GM12878 (cell line): ENCODE measurements around the gene PEX26. TPM values are rescaled to one million over a fixed set of nuclear protein-coding genes. Genes with fewer than 3 reads are reported as not detected.

Source experiments
- BCLAF1 ChIP-seq: fragments of 450-650 bp; IDR thresholded peaks from 2 replicates; pipeline ENCODE4 v1.6.1; 2017; ENCODE audit warnings: antibody characterized with exemption, mild to moderate bottlenecking, moderate library complexity
- BMI1 ChIP-seq: fragments of 450-650 bp; IDR thresholded peaks from 2 replicates; pipeline ENCODE4 v1.6.1; 2016; ENCODE audit warnings: mild to moderate bottlenecking, moderate library complexity, borderline replicate concordance
- CEBPZ ChIP-seq: fragments of 150-350 bp; IDR thresholded peaks from 2 replicates; pipeline ENCODE4 v1.6.1; 2016; ENCODE audit warnings: low read depth, low read length
- CTCF ChIP-seq, 3 experiments: IDR thresholded peaks in 2 of 3; conservative IDR thresholded peaks in 1 of 3; 2 replicates each; pipeline ENCODE4 v1.5.1; 2011; ENCODE audit warnings: low read depth in 3 of 3, low read length in 3 of 3, mild to moderate bottlenecking in 3 of 3, control low read depth in 2 of 3, moderate library complexity in 2 of 3, inconsistent platforms in 1 of 3, mixed read lengths in 1 of 3; ENCODE audit not compliant: control insufficient read depth in 2 of 3, insufficient read depth in 1 of 3; ENCODE audit errors: extremely low read depth in 1 of 3
- HDAC6 ChIP-seq: fragments of 200-600 bp; sonication (generic); IDR thresholded peaks from one replicate; pipeline ENCODE4 v1.8.0; 2017; ENCODE audit warnings: antibody characterized with exemption; ENCODE audit not compliant: unreplicated experiment
- JUND ChIP-seq: IDR thresholded peaks from 2 replicates; pipeline ENCODE4 v1.6.1; 2012; ENCODE audit warnings: low read depth, mild to moderate bottlenecking, low read length, improper control_type of control experiment, moderate library complexity
- PKNOX1 ChIP-seq: fragments of 450-650 bp; IDR thresholded peaks from 2 replicates; pipeline ENCODE4 v1.6.1; 2016; ENCODE audit warnings: mild to moderate bottlenecking
- YY1 ChIP-seq: IDR thresholded peaks from 2 replicates; pipeline ENCODE4 v1.6.1; 2011; ENCODE audit warnings: low read depth, mild to moderate bottlenecking, low read length
- ZBTB11 ChIP-seq: fragments of 450-650 bp; formaldehyde crosslinking; IDR thresholded peaks from 2 replicates; pipeline ENCODE4 v1.5.0; 2022; ENCODE audit warnings: mild to moderate bottlenecking, missing genetic modification characterization
- ZBTB4 ChIP-seq: fragments of 450-650 bp; formaldehyde crosslinking; IDR thresholded peaks from 2 replicates; pipeline ENCODE4 v1.4.0; 2022; ENCODE audit warnings: mild to moderate bottlenecking, moderate library complexity
- ZNF384 ChIP-seq: IDR thresholded peaks from 2 replicates; pipeline ENCODE4 v1.6.1; 2012; ENCODE audit warnings: low read depth, mild to moderate bottlenecking, low read length, improper control_type of control experiment, borderline replicate concordance
- polyA plus RNA-seq, 11 experiments: library from polyadenylated mRNA; depleted of rRNA in 4 of 11; unstranded in 6 of 11; stranded (reverse) in 5 of 11; fragments of >200 nt; fragmentation: Nextera tagmentation in 4 of 11; fragmentation: Illumina TruSeq in 1 of 11; extraction: Ambion mirVana in 4 of 11; extraction: Trizol in 1 of 11; gene quantifications; 1 replicate in 1 of 11; 2 replicates in 10 of 11; pipeline versions ENCODE4 v1.2.1 to v1.2.3, GENCODE V29; 2011 to 2016; ENCODE audit warnings: inconsistent platforms in 2 of 11, missing spikeins in 2 of 11, low read depth in 1 of 11
- total RNA-seq, 4 experiments: library from RNA; depleted of rRNA in 3 of 4; stranded (reverse); fragments of >200 nt in 3 of 4; fragmentation: Illumina TruSeq in 1 of 4; extraction: Trizol in 1 of 4; gene quantifications; 2 replicates each; pipeline versions ENCODE4 v1.2.1 to v1.2.3, GENCODE V29; 2013 to 2021

Gene PEX26
- total and polyA plus RNA-seq, 10 of the 15 experiments (the other 5 are each of a cell fraction or from before 2014, with no cell fraction given) = 0.79 to 50.8 (median 22.4) TPM

GRCh38 chr22:18057568-18058209, 20.1 kb upstream of the PEX26 start (continued):
- TF ChIP-seq HDAC6 = no peak
- TF ChIP-seq YY1 = no peak
- TF ChIP-seq ZBTB11 (CRISPR knock-in tag) = 0 out of 2 replicates have a peak, but pooled peaks have one; percentile 12
- no peak for TF ChIP-seq ZNF384
- no peak for TF ChIP-seq BMI1
- peak; percentile 89 for TF ChIP-seq JUND
- TF ChIP-seq CEBPZ = no peak
- TF ChIP-seq BCLAF1 = no peak
- TF ChIP-seq PKNOX1 = no peak
- TF ChIP-seq ZBTB4 (CRISPR knock-in tag) = 0 out of 2 replicates have a peak, but pooled peaks have one; percentile 65
- TF ChIP-seq CTCF (IDR thresholded peaks at IDR 0.05 in 2 of 3, conservative IDR thresholded peaks at IDR 0.05 in 1 of 3; ENCODE audit: control insufficient read depth in 2 of 3, extremely low read depth in 1 of 3, insufficient read depth in 1 of 3, low read depth in 3 of 3, low read length in 3 of 3) = no peak
